ENCODE data around the gene CXCL10.

The CXCL10 gene

GRCh38 chr4:75985116-75985515 is 38.2 kb downstream of the CXCL10 start:
- no peak for DNase-seq

- no peak for DNase-seq
These were observed 42.7 kb downstream of the CXCL10 start for GRCh38 chr4:75980576-75980975.

- no peak for DNase-seq
These were observed 47.1 kb downstream of the CXCL10 start for GRCh38 chr4:75976177-75976576.

GRCh38 chr4:75973766-75974165 is 49.5 kb downstream of the CXCL10 start:
- no peak for DNase-seq

Data from activated CD8-positive, alpha-beta memory T cell treated with anti-CD3 and anti-CD28 coated beads, Interleukin-2, amount 50 U/mL, for 48 hours (primary cell).